NT2/D1 (cell line): ENCODE results near the gene TTLL4.

ENCODE experiments used
- SUZ12 ChIP-seq: IDR thresholded peaks from 2 replicates; pipeline ENCODE4 v1.6.1; 2011; ENCODE audit not compliant: insufficient read length, insufficient read depth; ENCODE audit errors: extremely low read depth
- YY1 ChIP-seq: IDR thresholded peaks from 2 replicates; pipeline ENCODE4 v1.6.1; 2011; ENCODE audit not compliant: insufficient read length, insufficient read depth
- ZNF274 ChIP-seq: IDR thresholded peaks from 2 replicates; pipeline ENCODE4 v1.6.1; 2011; ENCODE audit warnings: mild to moderate bottlenecking, low read depth, low read length

- TF ChIP-seq YY1, result no peak
- TF ChIP-seq ZNF274, result no peak
- TF ChIP-seq SUZ12, result no peak
Measured at GRCh38 chr2:218781691-218782527, 71.3 kb downstream of the TTLL4 start, which contains the start of gene CYP27A1.
